HG02763 (cell line): Measurements from ENCODE around the gene PAK5.

Experiments used
- ATAC-seq: cut with Tn5 transposase; IDR thresholded peaks from one replicate; pipeline ENCODE4 v1.9.1; 2021; ENCODE audit warnings: mild to moderate bottlenecking, moderate library complexity; ENCODE audit not compliant: unreplicated experiment

PAK5 gene

GRCh38 chr20:9626357-9626756 lies 212.5 kb downstream of the PAK5 start:
- ATAC-seq: no peak

GRCh38 chr20:9617940-9618339 lies 220.9 kb downstream of the PAK5 start:
- no peak for ATAC-seq

- ATAC-seq: no peak
Observed at GRCh38 chr20:9616833-9617461, 221.9 kb downstream of the PAK5 start.

GRCh38 chr20:9616455-9616805 lies 222.4 kb downstream of the PAK5 start:
- ATAC-seq: no peak

- ATAC-seq: peak; percentile 97
Observed at GRCh38 chr20:9615766-9616454, 223.0 kb downstream of the PAK5 start.

GRCh38 chr20:9615118-9615517 lies 223.8 kb downstream of the PAK5 start:
- no peak for ATAC-seq

- no peak for ATAC-seq
Observed at GRCh38 chr20:9613871-9614270, 225.0 kb downstream of the PAK5 start.

GRCh38 chr20:9611921-9612320 lies 227.0 kb downstream of the PAK5 start:
- ATAC-seq: no peak

GRCh38 chr20:9610665-9611064 lies 228.2 kb downstream of the PAK5 start:
- no peak for ATAC-seq

- ATAC-seq: no peak
Observed at GRCh38 chr20:9609887-9610502, 228.9 kb downstream of the PAK5 start.

GRCh38 chr20:9608639-9609340 lies 230.1 kb downstream of the PAK5 start:
- ATAC-seq: no peak

GRCh38 chr20:9602847-9603183 lies 236.1 kb downstream of the PAK5 start:
- ATAC-seq: no peak

GRCh38 chr20:9600562-9600961 lies 238.3 kb downstream of the PAK5 start:
- ATAC-seq: no peak

GRCh38 chr20:9597547-9597946 lies 241.3 kb downstream of the PAK5 start:
- no peak for ATAC-seq

GRCh38 chr20:9595763-9596162 lies 243.1 kb downstream of the PAK5 start:
- ATAC-seq: no peak

- ATAC-seq: no peak
Observed at GRCh38 chr20:9594284-9594875, 244.5 kb downstream of the PAK5 start.

- ATAC-seq: no peak
Observed at GRCh38 chr20:9592419-9592818, 246.5 kb downstream of the PAK5 start.

- ATAC-seq: no peak
Observed at GRCh38 chr20:9591080-9591479, 247.8 kb downstream of the PAK5 start.

GRCh38 chr20:9590189-9590588 lies 248.7 kb downstream of the PAK5 start:
- ATAC-seq: no peak

GRCh38 chr20:9588706-9589105 lies 250.2 kb downstream of the PAK5 start:
- ATAC-seq: no peak

GRCh38 chr20:9583151-9583550 lies 255.7 kb downstream of the PAK5 start:
- ATAC-seq: no peak

GRCh38 chr20:9582137-9582536 lies 256.7 kb downstream of the PAK5 start:
- no peak for ATAC-seq
